Endothelial cell of umbilical vein (primary cell): ENCODE data around the gene NEAT1. TPM values are rescaled to one million over a fixed set of nuclear protein-coding genes. Genes with fewer than 3 reads are reported as not detected.

Source experiments
- BruUV-seq: library from RNA; stranded (reverse); fragments of 400-500 nt; replicated peaks from 2 replicates; lab custom pipeline; 2021; lab: Mats Ljungman, UMichigan
- CTCF ChIA-PET: fragments of 300-600, 350-600 bp; sonication (Branson Sonifier 250); formaldehyde crosslinking; loops from one replicate; lab custom pipeline; 2021; ENCODE audit warnings: antibody characterized with exemption, inconsistent platforms; lab: Charles Lee
- POLR2A ChIA-PET: fragments of 300-600, 350-600 bp; sonication (Branson Sonifier 250); formaldehyde crosslinking; loops from one replicate; lab custom pipeline; 2021; ENCODE audit warnings: antibody characterized with exemption, inconsistent platforms; lab: Charles Lee
- DNase-seq: peaks from one replicate; pipeline ENCODE4 v3.0.0-alpha.2; 2011; ENCODE audit warnings: low read depth, low spot score
- FAIRE-seq: peaks from 2 replicates; lab custom pipeline; 2011; peaks lifted over from hg19 to GRCh38; lab: Jason Lieb, UNC
- H2AFZ ChIP-seq: 2 replicates; pipeline ENCODE4 v1.6.0; 2012; ENCODE audit warnings: low read depth, low read length, control low read depth, inconsistent platforms
- H3K27ac ChIP-seq: 2 replicates; pipeline ENCODE4 v1.5.1; 2011; ENCODE audit warnings: low read depth, mild to moderate bottlenecking, control low read depth, low read length, moderate library complexity; ENCODE audit not compliant: insufficient read depth
- H3K27me3 ChIP-seq, 2 experiments: 2 replicates each; pipeline versions ENCODE4 v1.6.0 to v1.6.1; 2011; ENCODE audit warnings: low read length in 2 of 2, mixed read lengths in 1 of 2; ENCODE audit not compliant: control insufficient read depth in 2 of 2, insufficient read depth in 2 of 2
- H3K36me3 ChIP-seq, 2 experiments: 2 replicates in 1 of 2; 3 replicates in 1 of 2; pipeline ENCODE4 v1.5.1; 2011; ENCODE audit warnings: low read length in 2 of 2, mild to moderate bottlenecking in 1 of 2, moderate library complexity in 1 of 2; ENCODE audit not compliant: control insufficient read depth in 2 of 2, insufficient read depth in 2 of 2; ENCODE audit errors: extremely low read depth in 1 of 2
- H3K4me1 ChIP-seq: 3 replicates; pipeline ENCODE4 v1.5.1; 2011; ENCODE audit warnings: mild to moderate bottlenecking, low read length; ENCODE audit not compliant: control insufficient read depth, insufficient read depth; ENCODE audit errors: extremely low read depth
- H3K4me2 ChIP-seq: 2 replicates; pipeline ENCODE4 v1.6.1; 2011; ENCODE audit warnings: low read length, control low read depth, mixed read lengths; ENCODE audit not compliant: insufficient read depth
- H3K4me3 ChIP-seq, 3 experiments: fragments of 200-600 bp in 1 of 3; sonication (generic), shearing (Covaris generic) in 1 of 3; replicated peaks in 1 of 3; 2 replicates each; pipeline ENCODE4 v1.5.1; 2011 to 2016; ENCODE audit warnings: control low read depth in 3 of 3, low read length in 3 of 3, mild to moderate bottlenecking in 2 of 3, inconsistent platforms in 1 of 3, low read depth in 1 of 3, moderate library complexity in 1 of 3; ENCODE audit not compliant: insufficient read depth in 1 of 3
- H3K79me2 ChIP-seq: 2 replicates; pipeline ENCODE4 v1.6.0; 2012; ENCODE audit warnings: low read length, inconsistent platforms; ENCODE audit not compliant: control insufficient read depth, insufficient read depth
- H3K9ac ChIP-seq: replicated peaks from 2 replicates; pipeline ENCODE3; 2011; ENCODE audit warnings: low read length, control low read depth; ENCODE audit not compliant: insufficient read depth; ENCODE audit errors: extremely low read depth
- H3K9me1 ChIP-seq: replicated peaks from 3 replicates; pipeline ENCODE4 v1.6.0; 2011; ENCODE audit warnings: mild to moderate bottlenecking, low read length; ENCODE audit not compliant: control insufficient read depth, insufficient read depth; ENCODE audit errors: extremely low read depth
- H3K9me3 ChIP-seq: replicated peaks from 2 replicates; pipeline ENCODE4 v1.5.1; 2012; ENCODE audit warnings: low read length, inconsistent platforms; ENCODE audit not compliant: control insufficient read depth, insufficient read depth
- H4K20me1 ChIP-seq: replicated peaks from 2 replicates; pipeline ENCODE3; 2011; ENCODE audit warnings: mild to moderate bottlenecking, low read length; ENCODE audit not compliant: control insufficient read depth, insufficient read depth; ENCODE audit errors: extremely low read depth
- FOS ChIP-seq: IDR thresholded peaks from 2 replicates; pipeline ENCODE4 v1.6.1; 2011; ENCODE audit warnings: mild to moderate bottlenecking, low read length, moderate library complexity, borderline replicate concordance; ENCODE audit not compliant: insufficient read depth
- GATA2 ChIP-seq: IDR thresholded peaks from 2 replicates; pipeline ENCODE4 v1.7.0; 2011; ENCODE audit warnings: low read depth, mild to moderate bottlenecking, moderate library complexity, mixed read lengths, low read length; ENCODE audit not compliant: insufficient read length, insufficient read depth
- MAX ChIP-seq: IDR thresholded peaks from 2 replicates; pipeline ENCODE4 v1.6.1; 2011; ENCODE audit not compliant: insufficient read depth, insufficient read length
- POLR2A ChIP-seq: IDR thresholded peaks from 2 replicates; pipeline ENCODE4 v1.6.1; 2012; ENCODE audit warnings: low read depth, mild to moderate bottlenecking, control low read depth, low read length
- dilution Hi-C: fragments of 300-500 bp; cut with MboI; formaldehyde crosslinking; loops from one replicate; pipeline ENCODE4 v1.15.0; 2019; ENCODE audit warnings: low sequenced_read_pairs; ENCODE audit not compliant: extremely low pct_ligation_motif_present
- intact Hi-C: fragments of 100-400 bp; cut with micrococcal nuclease; formaldehyde crosslinking; loops from one replicate; pipeline ENCODE4 v1.10.0; 2022
- polyA plus RNA-seq, 4 experiments: library from polyadenylated mRNA; depleted of rRNA in 3 of 4; stranded (reverse) in 3 of 4; unstranded in 1 of 4; fragments of >200 nt; gene quantifications; 2 replicates each; pipeline versions ENCODE4 v1.2.1 to v1.2.3, GENCODE V29; 2011 to 2012; ENCODE audit warnings: missing spikeins in 1 of 4
- total RNA-seq: library from RNA; stranded (reverse); gene quantifications from 2 replicates; pipeline ENCODE4 v1.2.3, GENCODE V29; 2021

Gene NEAT1
- total and polyA plus RNA-seq, 2 donors (not counting 3 experiments of a cell fraction or from before 2014, with no cell fraction given), result 34.4 to 957 TPM

GRCh38 chr11:65389294-65389980, 33.2 kb upstream of the NEAT1 start:
- H3K27ac ChIP-seq, result peak overlapping the region; percentile 48
- no peaks in the 10 kb centered on the region for H3K9me1 ChIP-seq
- intact Hi-C loops, result no loop called here
- H3K27me3 ChIP-seq, result no peaks in the 10 kb centered on the region
- peaks cover 54% of the 10 kb centered on the region for H3K4me1 ChIP-seq
- H3K79me2 ChIP-seq, result peaks cover 67% of the 10 kb centered on the region
- no peak overlapping the region for H3K4me3 ChIP-seq
- CTCF ChIA-PET, result interaction anchor here (2.9 kb wide), 1 partner anchor 27 kb away, joined by 9 read pairs; no protein-coding TSS in a partner anchor
- DNase-seq (no peak), FAIRE-seq (no peak)
- H3K4me2 ChIP-seq, result peak overlapping the region; percentile 12
- H3K36me3 ChIP-seq, result peaks cover 6 to 18% of the 10 kb centered on the region in 2 experiments
- no peak overlapping the region for H2AFZ ChIP-seq
- dilution Hi-C loops, result no loop called here
- H3K9ac ChIP-seq, result no peak overlapping the region
- H4K20me1 ChIP-seq, result no peaks in the 10 kb centered on the region
- BruUV-seq, result no TSS peak
- no peak for TF ChIP-seq FOS
- no peak for TF ChIP-seq MAX
- TF ChIP-seq GATA2, result no peak
- no peaks in the 10 kb centered on the region for H3K9me3 ChIP-seq
- POLR2A ChIA-PET, result no interaction called here

GRCh38 chr11:65390099-65390941, 32.3 kb upstream of the NEAT1 start:
- intact Hi-C loops (no loop called here), dilution Hi-C loops (no loop called here)
- H3K4me2 ChIP-seq, result peak overlapping the region; percentile 12
- FAIRE-seq, result peak; percentile 84
- peaks cover 6 to 21% of the 10 kb centered on the region in 2 experiments for H3K36me3 ChIP-seq
- peaks cover 67% of the 10 kb centered on the region for H3K79me2 ChIP-seq
- H2AFZ ChIP-seq, result peak overlapping the region; percentile 32
- TF ChIP-seq POLR2A, result peak; percentile 31
- TF ChIP-seq GATA2, result no peak
- no peaks in the 10 kb centered on the region for H3K9me3 ChIP-seq
- peak; percentile 56 for DNase-seq
- peak overlapping the region in 2 of 3 experiments; percentile 7 to 12 for H3K4me3 ChIP-seq
- no peaks in the 10 kb centered on the region for H4K20me1 ChIP-seq
- H3K4me1 ChIP-seq, result peaks cover 45% of the 10 kb centered on the region
- peak overlapping the region; percentile 77 for H3K27ac ChIP-seq
- H3K27me3 ChIP-seq, result no peaks in the 10 kb centered on the region
- BruUV-seq, result no TSS peak
- peak overlapping the region; percentile 62 for H3K9ac ChIP-seq
- ChIA-PET CTCF (interaction anchor here (0.8 to 2.9 kb wide), 4 partner anchors 11 to 120 kb away, joined by 3 to 9 read pairs (median 4); no protein-coding TSS in a partner anchor), POLR2A (interaction anchor here (0.7 to 1.7 kb wide), 4 partner anchors 32 to 271 kb away, joined by 3 to 6 read pairs (median 4); partner anchors contain the start of gene NEAT1)
- H3K9me1 ChIP-seq, result no peaks in the 10 kb centered on the region
